Esophagus (tissue), 2 donors: ENCODE measurements around the gene ORMDL3. TPM values are rescaled to one million over a fixed set of nuclear protein-coding genes. Genes with fewer than 3 reads are reported as not detected.
"Not testable (repeated sequence)": the region's sequence is repeated elsewhere in the genome, so short reads cannot be mapped to it uniquely, and the experiment has no call there.

ENCODE experiments used
- H3K27ac ChIP-seq, 2 donors: one replicate each; pipeline ENCODE4 v1.5.1; 2013; ENCODE audit warnings: low read depth in 2 of 2, mild to moderate bottlenecking in 2 of 2, inconsistent platforms in 1 of 2, low read length in 1 of 2, moderate library complexity in 1 of 2
- H3K27me3 ChIP-seq, 2 donors: one replicate each; pipeline ENCODE4 v1.6.1; 2013; ENCODE audit warnings: low read length in 2 of 2, control low read depth in 1 of 2, mild to moderate bottlenecking in 1 of 2; ENCODE audit not compliant: insufficient read depth in 2 of 2, control insufficient read depth in 1 of 2
- H3K36me3 ChIP-seq, 2 donors: one replicate each; pipeline ENCODE4 v1.6.1; 2013; ENCODE audit warnings: low read length in 1 of 2; ENCODE audit not compliant: control insufficient read depth in 2 of 2, insufficient read depth in 2 of 2
- H3K4me1 ChIP-seq, 2 donors: one replicate each; pipeline ENCODE4 v1.6.1; 2013; ENCODE audit warnings: low read length in 1 of 2; ENCODE audit not compliant: control insufficient read depth in 2 of 2, insufficient read depth in 2 of 2
- H3K4me3 ChIP-seq, 2 donors: one replicate each; pipeline ENCODE4 v1.5.1; 2013; ENCODE audit warnings: low read length in 2 of 2, mild to moderate bottlenecking in 2 of 2, low read depth in 1 of 2, moderate library complexity in 1 of 2
- H3K9me3 ChIP-seq, 2 donors: one replicate each; pipeline ENCODE4 v1.6.1; 2013; ENCODE audit warnings: mild to moderate bottlenecking in 2 of 2, low read depth in 1 of 2, low read length in 1 of 2, moderate library complexity in 1 of 2; ENCODE audit not compliant: control insufficient read depth in 2 of 2, insufficient read depth in 1 of 2
- WGBS, 2 donors: extraction: QIAGEN DNeasy Blood & Tissue Kit; methylation state at CpG; one replicate each; pipeline ENCODE4 v1.1.7; 2013; 5-methylcytosine and 5-hydroxymethylcytosine counted together
- polyA plus RNA-seq, 2 donors: library from polyadenylated mRNA; stranded (reverse); fragments of 200-250 nt; gene quantifications; one replicate each; pipeline ENCODE4 v1.2.3, GENCODE V29; 2013
- donor health status: healthy with polysubstance abuse.
- donor health status: Bipolar disorder and iron deficiency.

ORMDL3 gene
- polyA plus RNA-seq, 2 donors: 21.8 to 23.0 TPM

GRCh38 chr17:39899215-39899614, 28.2 kb downstream of the ORMDL3 start:
- Histone ChIP-seq H3K4me3 (no peak overlapping the region), H3K27ac (no peak overlapping the region), H3K36me3 (no peaks in the 10 kb centered on the region), H3K27me3 (no peaks in the 10 kb centered on the region), H3K9me3 (no peaks in the 10 kb centered on the region), H3K4me1 (no peaks in the 10 kb centered on the region)

- H3K9me3 ChIP-seq: no peaks in the 10 kb centered on the region
- 94 to 96% methylated on average over 4 of the region's 4 CpGs for WGBS, 2 donors
Observed at GRCh38 chr17:39898088-39898487, 29.3 kb downstream of the ORMDL3 start.

GRCh38 chr17:39894681-39895376, 32.6 kb downstream of the ORMDL3 start:
- 20 to 21% methylated on average over 3 of the region's 3 CpGs for WGBS, 2 donors
- Histone ChIP-seq H3K4me1 (no peaks in the 10 kb centered on the region), H3K27me3 (no peaks in the 10 kb centered on the region), H3K9me3 (no peaks in the 10 kb centered on the region), H3K36me3 (no peaks in the 10 kb centered on the region), H3K27ac (no peak overlapping the region), H3K4me3 (no peak overlapping the region)

More at GRCh38 chr17:39898088-39898487, 29.3 kb downstream of the ORMDL3 start:
- Histone ChIP-seq H3K36me3 (no peaks in the 10 kb centered on the region), H3K27ac (no peak overlapping the region), H3K4me3 (no peak overlapping the region), H3K4me1 (no peaks in the 10 kb centered on the region), H3K27me3 (no peaks in the 10 kb centered on the region)

- Histone ChIP-seq H3K36me3 (no peaks in the 10 kb centered on the region), H3K9me3 (no peaks in the 10 kb centered on the region), H3K4me3 (no peak overlapping the region), H3K4me1 (no peaks in the 10 kb centered on the region), H3K27ac (no peak overlapping the region), H3K27me3 (no peaks in the 10 kb centered on the region)
- WGBS, 2 donors: 17 to 26% methylated on average over 2 of the region's 2 CpGs
Observed at GRCh38 chr17:39889200-39889599, 38.2 kb downstream of the ORMDL3 start.

GRCh38 chr17:39887078-39887477, 40.3 kb downstream of the ORMDL3 start:
- Histone ChIP-seq H3K27me3 (no peaks in the 10 kb centered on the region), H3K27ac (no peak overlapping the region), H3K4me3 (no peak overlapping the region)

GRCh38 chr17:39886102-39886501, 41.3 kb downstream of the ORMDL3 start:
- WGBS, 2 donors: 75% methylated on average over 5 of the region's 5 CpGs

More at GRCh38 chr17:39887078-39887477, 40.3 kb downstream of the ORMDL3 start:
- no peaks in the 10 kb centered on the region for H3K9me3 ChIP-seq
- no peaks in the 10 kb centered on the region for H3K36me3 ChIP-seq
- no peaks in the 10 kb centered on the region for H3K4me1 ChIP-seq

GRCh38 chr17:39872751-39873150, 54.6 kb downstream of the ORMDL3 start:
- no peaks in the 10 kb centered on the region for H3K36me3 ChIP-seq
- WGBS, 2 donors: 31 to 55% methylated on average over 2 of the region's 2 CpGs
- H3K4me1 ChIP-seq: no peaks in the 10 kb centered on the region
- no peak overlapping the region for H3K4me3 ChIP-seq
- peaks cover 4 to 5% of the 10 kb centered on the region in 2 donors for H3K9me3 ChIP-seq
- H3K27me3 ChIP-seq: no peaks in the 10 kb centered on the region
- no peak overlapping the region for H3K27ac ChIP-seq

More at GRCh38 chr17:39886102-39886501, 41.3 kb downstream of the ORMDL3 start:
- H3K4me3 ChIP-seq, H3K27me3 ChIP-seq, H3K9me3 ChIP-seq, H3K27ac ChIP-seq, H3K36me3 ChIP-seq, H3K4me1 ChIP-seq: not testable (repeated sequence)

- WGBS, 2 donors: 74 to 79% methylated on average over 2 of the region's 2 CpGs
- Histone ChIP-seq H3K9me3 (peaks cover 4 to 8% of the 10 kb centered on the region in 2 donors), H3K27ac (no peak overlapping the region), H3K27me3 (no peaks in the 10 kb centered on the region), H3K36me3 (no peaks in the 10 kb centered on the region), H3K4me3 (no peak overlapping the region), H3K4me1 (no peaks in the 10 kb centered on the region)
Observed at GRCh38 chr17:39871801-39872200, 55.6 kb downstream of the ORMDL3 start.
